ENCODE measurements around the gene VAT1L. TPM values are rescaled to one million over a fixed set of nuclear protein-coding genes. Genes with fewer than 3 reads are reported as not detected.

Gene VAT1L
- total and polyA plus RNA-seq, 2 donors (not counting 3 experiments of a cell fraction or from before 2014, with no cell fraction given): 0.46 to 1.5 TPM

GRCh38 chr16:77899416-77899815, 111.1 kb downstream of the VAT1L start:
- FAIRE-seq (no peak), DNase-seq (ENCODE audit: low read depth, low spot score) (no peak)
- no TSS peak for BruUV-seq (replicated peaks)
- H3K4me1 ChIP-seq (ENCODE audit: control insufficient read depth, extremely low read depth, insufficient read depth, low read length): no peaks in the 10 kb centered on the region
- ChIA-PET POLR2A (interaction anchor here (0.6 kb wide), 1 partner anchor 46 kb away, joined by 5 read pairs; no protein-coding TSS in a partner anchor), CTCF (interaction anchor here (1.3 kb wide), 1 partner anchor 11 kb away, joined by 4 read pairs; no protein-coding TSS in a partner anchor)
- no peaks in the 10 kb centered on the region for H3K36me3 ChIP-seq (ENCODE audit: control insufficient read depth in 2 of 2, extremely low read depth in 1 of 2, insufficient read depth in 2 of 2, low read length in 2 of 2)
- no peak overlapping the region for H3K9ac ChIP-seq (replicated peaks; ENCODE audit: extremely low read depth, insufficient read depth, low read length)
- intact Hi-C loops (cut with micrococcal nuclease): no loop called here
- H3K9me1 ChIP-seq (replicated peaks; ENCODE audit: control insufficient read depth, extremely low read depth, insufficient read depth, low read length): no peaks in the 10 kb centered on the region
- TF ChIP-seq POLR2AphosphoS5 (IDR thresholded peaks at IDR 0.05; ENCODE audit: insufficient read depth, low read depth, low read length) (no peak), EZH2 (IDR thresholded peaks at IDR 0.05; ENCODE audit: borderline replicate concordance, low read depth, low read length, severe bottlenecking) (no peak), FOS (IDR thresholded peaks at IDR 0.05; ENCODE audit: borderline replicate concordance, insufficient read depth, low read length) (no peak), MAX (IDR thresholded peaks at IDR 0.05; ENCODE audit: insufficient read depth, insufficient read length) (no peak), CTCF (IDR thresholded peaks at IDR 0.05; ENCODE audit: extremely low read depth in 1 of 2, insufficient read depth in 1 of 2, low read depth in 1 of 2, low read length in 2 of 2) (no peak), GATA2 (IDR thresholded peaks at IDR 0.05; ENCODE audit: insufficient read depth, insufficient read length, low read depth, low read length) (no peak)
- H3K4me2 ChIP-seq (ENCODE audit: insufficient read depth, low read length): no peak overlapping the region
- H3K79me2 ChIP-seq (ENCODE audit: control insufficient read depth, insufficient read depth, low read length): no peaks in the 10 kb centered on the region
- H3K9me3 ChIP-seq (replicated peaks; ENCODE audit: control insufficient read depth, insufficient read depth, low read length): no peaks in the 10 kb centered on the region
- H3K27ac ChIP-seq (ENCODE audit: insufficient read depth, low read depth, low read length): no peak overlapping the region
- H4K20me1 ChIP-seq (replicated peaks; ENCODE audit: control insufficient read depth, extremely low read depth, insufficient read depth, low read length): no peaks in the 10 kb centered on the region
- H3K4me3 ChIP-seq (replicated peaks in 1 of 3; ENCODE audit: insufficient read depth in 1 of 3, low read depth in 1 of 3, low read length in 3 of 3): no peak overlapping the region
- no peak overlapping the region for H2AFZ ChIP-seq (ENCODE audit: low read depth, low read length)
- H3K27me3 ChIP-seq (ENCODE audit: control insufficient read depth in 2 of 2, insufficient read depth in 2 of 2, low read length in 2 of 2): no peaks in the 10 kb centered on the region
- dilution Hi-C loops (cut with MboI; ENCODE audit: extremely low pct_ligation_motif_present, low sequenced_read_pairs): no loop called here
